GM19023 (cell line): ENCODE data around the gene GID8.

ENCODE experiments used
- ATAC-seq: cut with Tn5 transposase; IDR thresholded peaks from one replicate; pipeline ENCODE4 v1.9.1; 2021; ENCODE audit warnings: mild to moderate bottlenecking, moderate library complexity; ENCODE audit not compliant: unreplicated experiment

The GID8 gene

DNA sequence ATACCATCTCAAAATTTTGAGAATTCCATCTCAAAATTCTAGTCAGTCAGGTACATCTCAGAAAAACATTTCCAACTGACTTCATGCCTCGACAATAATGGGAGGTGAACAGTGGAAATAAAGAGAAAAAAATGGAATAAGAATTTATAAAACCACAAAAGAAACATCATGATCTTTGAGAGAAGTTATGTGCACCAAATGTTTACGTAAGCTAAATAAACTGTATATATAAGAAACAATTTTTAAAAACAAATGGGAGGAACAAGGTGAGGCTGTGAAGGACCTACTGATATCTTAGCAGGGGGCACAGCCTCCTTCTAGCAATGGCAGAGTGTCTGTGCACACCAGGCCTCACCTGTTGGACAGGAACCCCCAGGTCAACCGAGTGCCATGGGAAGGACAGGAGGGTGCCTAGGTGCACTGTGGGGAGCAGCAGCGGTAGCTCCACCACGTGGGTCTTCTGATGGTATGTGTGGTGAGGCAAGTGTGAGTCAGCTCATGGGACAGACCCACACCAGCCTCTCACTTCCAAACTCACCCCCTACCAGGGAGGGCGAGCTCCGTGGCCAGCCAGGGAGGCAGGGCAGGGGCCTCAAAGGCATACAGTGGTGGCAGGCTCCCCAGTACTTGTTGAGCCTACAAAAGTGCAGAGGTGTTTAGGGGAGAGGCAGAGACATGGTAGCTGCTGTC, 34.9 kb upstream of the GID8 start:
- ATAC-seq = no peak

DNA sequence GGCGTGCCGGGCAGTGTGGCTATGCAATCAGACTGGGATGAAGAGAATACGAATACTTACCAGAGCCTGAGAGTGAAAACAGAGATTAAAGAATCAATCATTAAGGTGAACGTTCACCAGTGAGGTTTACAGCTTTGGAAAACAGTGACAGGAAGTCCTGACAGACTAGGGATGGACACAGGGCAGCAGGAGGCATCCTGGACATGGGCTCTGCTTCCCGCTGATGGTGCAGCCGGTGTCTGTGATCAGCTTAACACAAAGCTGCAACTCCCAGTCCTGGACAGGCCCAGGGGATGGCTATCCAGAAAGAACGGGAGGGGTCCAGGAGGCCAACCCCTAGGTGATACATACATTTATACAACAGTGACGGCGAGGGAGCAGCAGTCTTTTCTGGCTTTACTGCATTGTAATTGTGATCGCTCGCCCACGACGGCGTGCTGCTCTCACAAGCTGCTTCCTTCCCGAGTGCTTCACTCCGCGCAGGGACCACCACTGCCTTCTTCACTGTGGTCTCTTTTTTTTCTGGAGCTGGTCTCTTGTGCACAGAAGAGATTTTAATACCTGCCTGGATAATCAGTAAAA, 32.3 kb upstream of the GID8 start:
- no peak for ATAC-seq

DNA sequence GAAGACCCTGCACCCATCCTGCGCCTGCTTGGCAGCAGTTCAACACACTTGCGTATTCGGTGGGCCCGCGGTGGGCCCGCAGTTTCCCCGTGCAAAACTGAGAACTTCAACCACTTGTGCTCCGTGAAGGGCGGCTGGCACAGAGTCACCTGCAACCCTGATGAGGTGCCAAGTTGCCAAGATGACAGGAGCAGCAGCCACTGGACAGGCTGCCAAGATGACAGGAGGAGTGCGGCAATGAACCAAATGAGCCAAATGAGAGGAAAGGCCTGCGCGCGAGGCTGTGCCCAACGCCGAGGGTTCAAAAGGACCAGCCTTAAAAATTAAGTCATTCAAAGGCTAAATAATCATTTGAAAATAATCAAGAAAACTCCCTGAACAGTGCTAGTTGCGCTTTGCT, 31.7 kb upstream of the GID8 start:
- ATAC-seq = no peak

DNA sequence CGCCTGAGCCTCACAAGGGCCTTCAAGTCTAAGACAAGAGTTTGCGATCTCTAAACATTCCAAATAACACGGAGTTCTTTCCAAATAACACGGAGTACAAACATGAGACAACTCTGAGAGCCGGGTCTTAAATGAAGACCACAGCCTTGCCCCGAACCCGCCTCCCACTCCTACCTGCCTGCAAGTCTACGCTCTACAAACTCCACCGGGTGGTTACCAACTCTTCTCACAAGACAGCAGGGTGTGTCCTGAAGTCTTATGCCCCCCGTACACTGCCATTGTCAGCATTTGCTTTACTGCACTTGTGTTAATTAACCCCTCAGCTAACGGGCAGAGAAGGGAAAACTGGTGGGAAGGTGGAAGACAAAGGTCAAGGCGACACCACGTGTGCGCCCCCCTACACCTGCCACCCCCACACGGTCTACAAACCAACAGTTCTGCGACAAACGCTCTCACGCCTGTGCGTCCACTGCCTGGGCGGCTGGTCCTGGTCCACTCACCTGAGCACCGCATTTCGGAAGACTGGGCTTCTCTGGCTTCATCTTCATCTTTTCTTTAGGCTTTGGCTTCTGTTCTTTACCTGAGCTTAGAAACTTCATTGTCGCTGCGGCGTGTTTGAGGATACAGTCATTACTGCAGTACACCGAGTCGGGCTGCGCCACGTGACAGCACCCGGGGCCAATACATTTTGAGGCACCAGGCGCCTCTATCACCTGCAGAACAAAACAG, 31.1 kb upstream of the GID8 start:
- ATAC-seq = no peak

DNA sequence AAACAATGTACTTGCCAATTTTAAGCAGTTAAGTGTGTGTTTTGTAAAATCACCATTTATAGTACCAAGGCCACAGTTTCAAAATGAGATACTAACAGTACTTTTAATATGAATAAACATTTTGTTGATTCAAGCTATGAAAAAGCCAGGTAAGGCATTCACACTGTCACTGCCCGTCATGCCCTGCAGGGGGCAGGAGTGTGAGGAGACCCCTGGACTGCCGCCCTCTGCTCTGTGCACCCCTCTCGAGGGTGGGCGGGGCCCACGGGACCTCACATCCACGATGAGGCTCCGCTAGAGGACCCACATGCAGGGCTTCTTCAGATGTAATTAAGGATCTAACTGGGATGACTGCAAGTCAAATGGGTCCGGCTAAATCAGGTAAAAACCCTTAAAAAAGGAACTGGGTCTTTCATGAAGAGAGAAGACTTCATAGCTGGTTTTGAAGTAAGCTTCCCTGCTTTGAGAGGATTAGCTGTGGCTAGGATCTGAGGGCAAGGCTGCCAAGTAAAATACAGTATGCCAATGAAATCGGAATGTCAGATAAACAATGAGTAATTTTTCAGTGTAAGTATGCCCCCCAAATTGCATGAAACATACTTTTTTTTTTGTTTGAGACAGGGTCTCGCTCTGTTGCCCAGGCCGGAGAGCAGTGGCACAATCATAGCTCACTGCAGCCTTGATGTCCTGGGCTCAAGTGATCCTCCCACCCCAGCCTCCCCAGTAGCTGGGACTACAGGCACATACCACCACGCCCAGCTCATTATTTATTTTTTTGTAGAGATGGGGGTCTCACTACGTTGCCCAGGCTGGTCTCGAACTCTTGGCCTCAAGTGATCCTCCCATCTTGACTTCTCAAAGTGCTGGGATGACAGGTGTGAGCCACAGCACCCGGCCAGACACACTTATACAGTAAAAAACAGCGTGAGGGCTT, 30.3 kb upstream of the GID8 start:
- ATAC-seq = no peak

DNA sequence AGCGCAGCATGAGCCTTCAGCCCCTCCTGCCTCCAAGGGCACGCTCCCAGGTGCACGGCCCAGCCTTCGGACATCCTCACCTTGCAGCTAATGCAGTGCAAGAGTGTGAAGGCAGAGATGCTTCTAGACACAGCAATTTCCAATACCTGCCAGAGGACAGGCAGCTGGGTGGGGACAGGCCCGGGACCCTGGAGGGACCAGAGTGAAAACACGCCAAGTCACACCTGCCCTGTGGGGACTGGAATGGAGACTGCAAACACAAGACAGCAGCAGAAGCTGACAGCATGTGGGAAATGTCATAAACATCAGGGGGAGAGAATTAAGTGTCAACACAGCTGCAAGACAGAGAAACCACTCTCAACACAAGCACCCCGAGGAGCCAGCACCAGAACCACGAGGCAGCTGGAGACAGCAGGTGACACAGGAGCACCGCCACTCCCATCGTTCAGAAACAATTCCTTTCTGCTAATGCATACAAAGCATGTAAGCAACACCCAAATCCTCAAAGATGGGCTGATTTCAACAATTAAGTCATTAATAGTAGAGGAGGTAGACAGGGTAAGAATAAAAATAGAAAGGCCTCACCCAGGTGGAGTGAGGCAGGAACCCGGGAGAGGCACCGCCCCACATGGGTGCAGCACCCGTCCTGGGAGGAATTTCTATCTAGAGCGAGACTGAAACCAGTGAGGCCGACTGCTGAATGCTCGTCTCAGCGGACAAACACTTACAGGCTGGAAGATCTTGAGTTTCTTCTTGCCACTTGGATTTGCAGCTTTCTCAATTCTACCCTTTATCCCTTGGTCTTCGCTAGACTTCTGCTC, 28.8 kb upstream of the GID8 start:
- ATAC-seq = no peak

DNA sequence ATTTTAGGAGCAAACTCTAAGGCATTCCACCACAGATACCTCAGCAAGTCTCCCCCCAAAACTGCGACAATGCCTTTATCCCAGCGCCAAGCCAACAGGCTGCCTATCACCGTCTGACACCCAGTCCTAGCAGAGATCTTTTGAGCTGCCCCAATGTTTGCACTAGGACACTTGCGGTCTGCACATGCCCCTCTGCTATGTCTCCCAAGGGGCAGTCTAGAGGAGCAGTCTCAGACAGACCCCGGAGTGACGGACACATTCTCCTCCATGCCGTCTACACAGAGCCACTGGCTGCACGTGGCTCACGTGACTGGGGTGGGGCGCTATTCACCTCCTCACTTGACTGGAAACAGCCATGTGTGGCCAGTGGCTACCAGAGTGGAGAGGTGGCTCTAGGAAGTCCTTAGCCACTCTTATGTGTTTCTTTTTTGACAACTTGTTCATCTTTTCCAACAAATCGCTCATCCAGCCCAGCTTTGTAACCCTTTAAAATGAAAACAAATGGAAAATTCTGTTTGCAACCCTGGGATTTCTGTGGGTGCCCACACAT, 27.7 kb upstream of the GID8 start:
- ATAC-seq = no peak

DNA sequence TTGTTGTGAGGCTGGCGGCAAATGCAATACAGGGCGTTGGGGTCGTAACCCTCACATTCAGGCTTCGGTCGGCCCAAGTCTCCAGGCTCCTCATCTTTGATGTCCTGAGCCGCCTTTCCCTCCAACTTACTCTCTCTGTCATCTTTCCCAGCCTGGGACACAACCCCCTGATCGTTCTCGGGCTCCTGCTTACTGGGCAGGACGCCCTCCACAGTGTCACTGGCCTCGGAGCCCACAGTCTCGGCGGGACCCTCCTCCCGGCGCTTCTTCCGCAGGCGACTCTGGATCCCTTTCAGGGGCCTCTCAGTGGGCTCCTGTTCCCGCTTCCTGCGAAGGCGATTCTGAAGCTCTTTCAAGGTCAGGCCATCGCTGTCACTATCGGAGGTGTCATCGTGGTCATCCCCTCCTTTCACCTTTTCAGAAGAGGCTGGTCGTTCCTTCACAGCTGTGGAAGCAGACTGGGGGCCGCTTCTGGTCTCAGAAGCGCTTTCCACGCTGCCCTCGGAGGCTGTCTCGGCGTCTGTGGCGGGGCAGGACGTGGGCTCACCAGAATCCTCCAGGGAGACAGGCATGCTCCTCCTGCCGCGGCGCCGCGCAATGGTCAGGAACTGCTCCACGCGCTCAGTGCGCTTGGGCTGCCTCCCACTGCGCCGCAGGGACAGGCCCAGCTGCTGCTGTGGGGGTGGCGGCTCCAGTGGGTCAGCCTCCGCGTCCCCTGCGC, 27.0 kb upstream of the GID8 start:
- no peak for ATAC-seq

DNA sequence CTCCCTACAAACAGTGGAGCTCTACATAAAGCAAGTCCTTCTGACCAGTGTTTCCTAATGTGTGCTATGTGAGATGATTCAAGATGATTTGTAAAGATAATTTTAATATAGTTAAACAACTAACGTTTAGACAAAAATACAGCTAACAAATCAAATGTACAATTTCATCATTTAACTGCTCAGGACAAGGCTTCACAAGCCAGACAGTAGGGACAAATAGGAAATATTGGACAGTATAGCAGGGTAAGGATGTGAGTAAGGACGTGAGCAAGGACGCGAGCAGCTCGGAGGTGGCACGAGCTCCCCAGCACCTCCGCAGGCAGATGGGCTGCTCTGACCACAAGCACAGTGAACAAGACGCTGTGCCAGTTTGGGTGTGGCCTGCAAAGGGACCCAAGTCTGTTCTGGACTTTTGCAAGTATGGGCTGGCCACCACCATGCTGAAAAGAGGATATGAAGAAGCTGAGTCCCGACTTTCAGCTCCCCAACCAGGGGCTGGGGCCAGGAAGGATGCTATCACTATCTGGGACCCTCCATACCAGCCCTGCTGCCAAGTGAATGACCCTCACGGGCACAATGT, 26.2 kb upstream of the GID8 start:
- ATAC-seq = no peak

DNA sequence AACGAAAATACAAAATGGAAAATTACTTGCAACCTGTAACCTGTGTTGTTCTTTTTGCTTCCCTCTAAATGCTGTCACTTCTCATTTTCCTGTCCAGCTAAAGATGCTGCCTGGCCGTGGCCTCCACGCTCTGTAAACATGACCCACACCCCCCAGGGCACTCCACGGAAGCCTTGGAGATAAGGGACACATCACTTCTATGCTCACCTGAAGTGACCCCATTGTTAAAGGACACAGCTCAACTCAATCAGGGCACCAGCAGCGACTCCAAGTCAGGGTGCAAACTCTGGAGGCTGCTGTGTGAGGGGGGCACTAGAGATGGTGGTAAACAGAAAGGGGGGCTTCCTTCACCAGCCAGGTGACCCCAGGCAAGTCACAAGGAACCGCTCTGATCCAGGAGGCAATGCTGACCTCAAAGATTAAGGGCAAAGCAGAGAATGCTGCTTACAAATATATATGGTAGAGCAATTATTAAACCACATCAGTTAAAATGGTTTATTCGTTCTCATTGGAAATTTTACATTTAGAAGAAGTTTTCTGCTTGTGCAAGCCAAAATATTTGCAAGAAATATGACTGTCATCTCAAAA, 24.8 kb upstream of the GID8 start:
- ATAC-seq = no peak

DNA sequence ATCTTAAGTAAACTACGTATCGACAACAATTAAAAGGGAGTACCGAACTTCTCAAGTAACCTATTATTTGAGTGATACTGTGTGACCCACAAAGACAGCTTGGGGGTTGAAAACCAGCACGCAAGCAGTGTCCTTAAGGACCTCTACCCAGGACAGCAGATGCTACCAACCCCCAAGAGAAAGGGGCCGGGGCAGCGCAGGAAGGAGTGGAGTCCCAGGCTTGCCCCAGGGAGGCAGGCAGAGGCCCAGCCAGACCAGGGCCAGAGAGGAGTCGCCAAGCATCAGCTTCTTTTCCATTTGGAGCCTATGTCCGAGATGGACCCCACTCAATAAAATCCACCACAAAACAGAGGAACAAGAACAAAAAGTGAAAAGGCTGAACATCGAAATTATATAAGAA, 23.5 kb upstream of the GID8 start:
- ATAC-seq = no peak

DNA sequence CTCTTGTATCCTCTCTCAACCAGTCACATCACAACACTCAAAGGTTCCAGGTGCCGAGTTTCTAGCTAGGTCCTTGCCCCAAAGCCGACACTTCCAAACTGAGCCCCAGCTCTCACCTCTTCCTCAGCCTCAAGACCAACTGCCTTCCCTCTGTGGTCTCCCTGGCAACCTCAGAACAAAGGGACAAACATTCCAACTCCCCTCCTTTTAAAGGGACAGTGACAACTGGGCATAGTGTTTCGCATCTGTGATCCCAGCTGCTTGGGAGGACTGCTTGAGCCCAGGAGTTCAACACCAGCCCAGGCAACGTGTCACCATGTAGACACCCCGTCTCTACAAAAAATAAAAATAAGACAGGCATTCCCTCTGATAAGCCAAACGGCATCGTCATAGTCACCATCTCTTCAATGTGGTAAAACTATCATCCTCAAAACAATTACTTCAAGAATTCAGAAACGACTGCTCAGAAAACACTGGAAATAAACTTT, 22.9 kb upstream of the GID8 start:
- no peak for ATAC-seq

DNA sequence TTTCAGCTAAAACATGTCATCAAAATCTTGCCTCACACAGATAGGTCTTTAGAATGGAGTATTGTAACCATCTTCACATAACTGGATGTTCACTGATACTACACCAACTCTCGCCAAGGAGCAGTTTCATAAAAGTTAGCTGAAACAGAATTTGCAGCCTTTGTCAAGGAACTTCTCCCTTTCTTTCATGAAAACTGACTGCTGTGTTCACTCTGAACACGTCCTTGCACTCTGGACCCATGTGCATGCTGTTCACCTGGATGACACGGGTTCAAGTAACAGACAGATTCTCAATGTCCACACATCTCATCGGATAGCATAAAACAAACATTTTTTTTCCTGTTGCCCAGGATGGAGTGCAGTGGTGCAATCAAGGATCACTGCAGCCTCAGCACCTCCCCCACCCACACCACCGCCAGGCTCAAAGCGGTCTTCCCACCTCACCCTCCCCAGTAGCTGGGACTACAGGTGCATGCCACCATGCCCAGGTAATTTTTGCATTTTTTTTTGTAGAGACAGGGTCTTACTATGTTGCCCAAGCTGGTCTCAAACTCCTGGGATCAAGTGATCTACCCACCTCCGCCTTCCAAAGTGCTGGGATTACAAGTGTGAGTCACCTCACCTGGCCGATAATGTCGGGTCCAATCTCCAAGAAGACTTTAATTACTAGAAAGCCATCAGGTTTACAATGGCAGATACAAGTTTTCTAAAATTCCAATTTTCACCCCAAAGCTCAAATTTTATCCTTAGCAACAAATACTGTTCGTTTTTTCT, 21.1 kb upstream of the GID8 start:
- ATAC-seq = no peak

DNA sequence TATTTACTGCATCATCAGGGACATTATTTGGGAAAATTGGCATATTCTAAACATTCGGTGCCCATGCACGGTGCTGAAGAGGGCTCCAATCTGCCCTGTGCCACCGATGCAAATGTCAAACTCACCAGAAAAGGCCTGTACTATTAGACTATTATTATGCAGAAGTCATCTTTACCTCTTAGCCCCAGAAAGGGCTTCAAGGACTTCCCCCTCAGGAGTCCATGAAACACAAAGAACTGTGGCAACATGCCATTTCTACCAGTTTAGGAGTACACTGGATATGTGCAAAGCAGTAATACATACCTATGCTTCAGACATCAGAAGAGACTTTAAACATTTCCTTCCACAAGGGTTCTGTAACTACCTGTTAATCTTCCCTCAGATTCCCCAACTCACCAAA, 20.2 kb upstream of the GID8 start:
- ATAC-seq = no peak

DNA sequence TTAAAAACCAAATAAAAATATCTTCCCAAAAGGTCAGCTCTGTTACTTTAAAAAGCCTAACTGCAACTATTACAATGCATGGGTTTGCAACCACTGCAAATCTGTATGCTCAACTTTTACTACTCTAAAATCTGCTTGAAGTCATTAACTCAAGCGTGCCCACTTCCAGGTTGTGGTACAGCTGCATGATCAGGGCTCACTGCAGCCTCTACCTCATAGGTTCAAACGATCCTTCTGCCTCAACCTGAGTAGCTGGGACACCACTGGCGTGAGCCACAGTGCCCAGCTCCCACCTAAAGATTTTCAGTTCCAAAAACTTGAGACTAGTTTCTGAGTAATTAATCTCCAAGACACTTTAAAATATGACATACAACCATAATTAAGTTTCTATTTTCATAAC, 19.8 kb upstream of the GID8 start:
- ATAC-seq = no peak

DNA sequence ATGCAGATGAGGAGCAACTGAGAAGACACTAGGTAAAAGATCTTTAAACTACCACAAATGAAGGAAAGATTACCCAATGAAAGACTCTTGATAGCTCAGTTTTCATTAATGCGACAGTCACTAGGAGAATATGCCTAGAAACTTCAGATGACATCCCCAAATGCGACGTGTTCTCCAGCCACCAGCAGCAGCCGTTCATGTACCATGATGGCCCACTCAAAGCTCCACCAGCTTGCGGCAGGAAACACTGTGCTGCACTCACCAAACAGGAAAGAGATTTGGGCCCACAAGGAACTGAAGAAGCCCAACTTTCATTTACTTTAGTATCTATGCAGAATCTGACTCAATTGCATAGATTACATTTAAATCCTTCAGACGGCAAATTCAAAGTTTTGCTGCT, 19.1 kb upstream of the GID8 start:
- ATAC-seq = no peak

DNA sequence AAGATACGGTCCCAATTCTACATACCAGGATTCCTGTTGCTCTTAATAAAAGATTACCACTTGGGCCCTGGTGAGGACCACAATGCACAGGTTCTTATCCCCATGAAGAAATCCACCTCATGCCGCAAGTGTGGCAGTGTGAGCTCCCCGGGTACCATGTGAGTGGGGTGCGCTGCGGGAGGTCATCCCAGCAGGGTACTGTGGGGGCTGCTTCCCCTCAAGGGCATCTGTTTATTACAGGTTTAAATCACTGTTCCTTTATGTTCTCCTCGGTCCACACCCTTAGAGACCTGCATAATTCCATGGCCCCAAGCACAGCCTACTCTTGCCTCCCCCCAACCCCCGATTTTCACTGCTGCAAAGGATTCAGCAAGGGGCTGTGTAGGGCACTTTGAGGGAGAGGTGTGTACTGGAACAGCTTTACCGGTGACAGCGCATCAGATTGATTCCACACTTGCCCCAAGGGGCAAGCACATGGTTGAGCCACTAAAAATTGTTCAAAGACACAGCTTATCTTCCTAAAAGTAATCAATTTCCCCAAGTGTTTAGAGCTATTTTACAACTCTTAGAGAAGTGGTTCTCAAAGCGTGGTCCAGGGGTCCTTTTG, 17.8 kb upstream of the GID8 start:
- ATAC-seq = no peak
